Measurements from ENCODE around the gene METAP2. TPM values are rescaled to one million over a fixed set of nuclear protein-coding genes. Genes with fewer than 3 reads are reported as not detected.
A peak's percentile ranks its signal among the peaks of the same experiment; 100 is the strongest.

The METAP2 gene
- total RNA-seq, 1 donor from 2014 or later, result 81.6 TPM

DNA sequence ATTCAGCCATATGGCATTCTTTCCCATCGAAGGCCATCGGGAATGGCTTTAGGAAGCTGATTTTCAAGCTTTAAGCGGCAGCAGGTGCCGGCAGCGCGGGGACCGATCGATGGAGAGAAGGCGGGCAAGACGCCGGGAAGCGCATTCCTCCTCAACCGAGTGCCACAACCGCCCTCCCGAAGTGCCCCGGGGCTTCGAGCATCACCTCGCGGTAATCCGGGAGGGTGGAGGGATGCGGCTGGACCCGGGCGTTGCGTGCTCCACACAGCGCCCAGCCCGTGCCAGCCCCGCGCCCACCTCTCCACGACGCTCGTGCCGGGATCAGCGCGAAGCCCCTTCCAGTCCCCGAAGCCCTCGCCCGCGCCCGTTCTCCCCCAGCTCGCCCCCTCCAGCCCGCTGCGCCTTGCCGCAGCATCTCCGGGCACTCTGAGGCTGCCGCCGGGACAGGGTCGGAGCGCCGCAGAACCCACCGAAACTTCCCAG is 74.1 kb downstream of the METAP2 start:
- FAIRE-seq, result no peak

DNA sequence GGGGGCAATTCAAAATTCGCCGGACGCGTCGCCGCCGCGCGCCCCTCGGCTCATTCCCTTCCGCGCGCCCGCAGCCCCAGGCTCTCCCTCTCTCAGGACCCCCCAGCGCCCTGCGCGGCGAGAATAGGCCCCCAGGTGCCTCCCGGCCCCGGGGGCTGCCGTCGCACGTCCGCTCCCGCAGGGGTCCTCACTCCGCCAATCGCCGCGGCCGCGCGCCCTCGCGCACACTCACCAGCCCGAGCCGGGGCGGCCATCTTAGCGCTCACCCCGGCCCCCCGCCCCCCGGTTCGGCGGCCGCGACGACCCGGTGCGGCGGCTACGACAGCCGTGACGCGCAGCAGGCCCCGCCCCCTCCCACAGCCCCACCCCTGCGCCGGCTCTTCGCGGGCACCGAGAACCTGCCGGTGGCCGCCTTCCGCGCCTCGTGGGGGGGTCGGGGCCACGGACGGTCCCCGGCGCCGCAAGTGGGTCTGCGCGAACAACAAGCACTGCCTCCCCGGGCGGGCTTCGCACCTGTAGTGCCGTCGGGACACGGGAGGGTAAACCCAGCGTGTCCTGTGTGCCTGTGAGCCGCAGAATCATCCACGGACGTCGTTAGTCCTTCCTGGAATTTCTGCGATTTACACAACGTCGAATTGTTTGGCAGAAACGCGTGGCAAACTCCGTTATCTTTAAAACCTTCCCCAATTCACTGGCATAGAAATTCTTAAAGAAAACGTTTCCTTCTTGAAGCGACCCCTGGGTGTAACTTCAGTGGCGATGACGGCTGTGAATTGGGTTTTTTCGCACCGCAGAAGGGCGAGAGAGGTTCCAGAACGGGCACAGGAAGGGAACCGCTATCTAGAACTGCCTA is 74.8 kb downstream of the METAP2 start:
- Histone ChIP-seq H3K4me3 (ENCODE audit: insufficient read depth, low read depth, low read length) (peak overlapping the region; percentile 58), H3K79me2 (ENCODE audit: insufficient read depth, low read length) (no peaks in the 10 kb centered on the region), H3K9me3 (ENCODE audit: insufficient read depth, low read depth, low read length) (peaks cover 7% of the 10 kb centered on the region), H3K27ac (ENCODE audit: low read depth, low read length) (no peak overlapping the region), H4K20me1 (ENCODE audit: insufficient read depth, low read length) (no peaks in the 10 kb centered on the region), H3K9ac (ENCODE audit: low read length) (peak overlapping the region; percentile 69), H3K27me3 (ENCODE audit: insufficient read depth, low read length) (peaks cover 23% of the 10 kb centered on the region), H3K36me3 (ENCODE audit: insufficient read depth, low read length) (no peaks in the 10 kb centered on the region), H3K4me1 (ENCODE audit: insufficient read depth, low read length) (no peaks in the 10 kb centered on the region), H3K4me2 (ENCODE audit: low read length) (peak overlapping the region; percentile 82), H2AFZ (ENCODE audit: low read depth, low read length) (peak overlapping the region; percentile 90)
- DNase-seq (ENCODE audit: low read depth) (no peak), FAIRE-seq (no peak)
- H3K27me3 Mint-ChIP-seq (ENCODE audit: low read depth, unreplicated experiment), result no peaks in the 10 kb centered on the region
- H3K9me3 Mint-ChIP-seq (ENCODE audit: unreplicated experiment), result peaks cover 4% of the 10 kb centered on the region
- peak overlapping the region; percentile 88 for H3K4me3 Mint-ChIP-seq (ENCODE audit: unreplicated experiment)
- H3K36me3 Mint-ChIP-seq (ENCODE audit: low read depth, unreplicated experiment), result no peaks in the 10 kb centered on the region
- H3K27ac Mint-ChIP-seq (ENCODE audit: unreplicated experiment), result peak overlapping the region; percentile 56
- TF ChIP-seq EZH2 (IDR thresholded peaks at IDR 0.05; ENCODE audit: insufficient read depth, low read length), result peak; percentile 88
- TF ChIP-seq, protein P1, sequence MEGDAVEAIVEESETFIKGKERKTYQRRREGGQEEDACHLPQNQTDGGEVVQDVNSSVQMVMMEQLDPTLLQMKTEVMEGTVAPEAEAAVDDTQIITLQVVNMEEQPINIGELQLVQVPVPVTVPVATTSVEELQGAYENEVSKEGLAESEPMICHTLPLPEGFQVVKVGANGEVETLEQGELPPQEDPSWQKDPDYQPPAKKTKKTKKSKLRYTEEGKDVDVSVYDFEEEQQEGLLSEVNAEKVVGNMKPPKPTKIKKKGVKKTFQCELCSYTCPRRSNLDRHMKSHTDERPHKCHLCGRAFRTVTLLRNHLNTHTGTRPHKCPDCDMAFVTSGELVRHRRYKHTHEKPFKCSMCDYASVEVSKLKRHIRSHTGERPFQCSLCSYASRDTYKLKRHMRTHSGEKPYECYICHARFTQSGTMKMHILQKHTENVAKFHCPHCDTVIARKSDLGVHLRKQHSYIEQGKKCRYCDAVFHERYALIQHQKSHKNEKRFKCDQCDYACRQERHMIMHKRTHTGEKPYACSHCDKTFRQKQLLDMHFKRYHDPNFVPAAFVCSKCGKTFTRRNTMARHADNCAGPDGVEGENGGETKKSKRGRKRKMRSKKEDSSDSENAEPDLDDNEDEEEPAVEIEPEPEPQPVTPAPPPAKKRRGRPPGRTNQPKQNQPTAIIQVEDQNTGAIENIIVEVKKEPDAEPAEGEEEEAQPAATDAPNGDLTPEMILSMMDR (IDR thresholded peaks at IDR 0.05; ENCODE audit: insufficient read depth, low read depth, low read length), result no peak
- peaks cover 21% of the 10 kb centered on the region for H3K4me1 Mint-ChIP-seq (ENCODE audit: low read depth, unreplicated experiment)

More for the DNA sequence above, 74.1 kb downstream of the METAP2 start:
- peak overlapping the region; percentile 89 for H2AFZ ChIP-seq (ENCODE audit: low read depth, low read length)
- H3K4me3 Mint-ChIP-seq (ENCODE audit: unreplicated experiment), result peak overlapping the region; percentile 88
- no peaks in the 10 kb centered on the region for H4K20me1 ChIP-seq (ENCODE audit: insufficient read depth, low read length)
- peak; percentile 2 for DNase-seq (ENCODE audit: low read depth)
- TF ChIP-seq, protein P1 (IDR thresholded peaks at IDR 0.05; ENCODE audit: insufficient read depth, low read depth, low read length), result no peak
- TF ChIP-seq EZH2 (IDR thresholded peaks at IDR 0.05; ENCODE audit: insufficient read depth, low read length), result no peak
- H3K4me2 ChIP-seq (ENCODE audit: low read length), result peak overlapping the region; percentile 82
- H3K4me1 ChIP-seq (ENCODE audit: insufficient read depth, low read length), result no peaks in the 10 kb centered on the region
- H3K27ac ChIP-seq (ENCODE audit: low read depth, low read length), result no peak overlapping the region
- H3K9ac ChIP-seq (ENCODE audit: low read length), result peak overlapping the region; percentile 69
- H3K27me3 Mint-ChIP-seq (ENCODE audit: low read depth, unreplicated experiment), result no peaks in the 10 kb centered on the region
- no peaks in the 10 kb centered on the region for H3K36me3 ChIP-seq (ENCODE audit: insufficient read depth, low read length)
- H3K9me3 Mint-ChIP-seq (ENCODE audit: unreplicated experiment), result peaks cover 4% of the 10 kb centered on the region
- H3K27me3 ChIP-seq (ENCODE audit: insufficient read depth, low read length), result peaks cover 23% of the 10 kb centered on the region
- H3K4me1 Mint-ChIP-seq (ENCODE audit: low read depth, unreplicated experiment), result peaks cover 19% of the 10 kb centered on the region
- peak overlapping the region; percentile 58 for H3K4me3 ChIP-seq (ENCODE audit: insufficient read depth, low read depth, low read length)
- H3K79me2 ChIP-seq (ENCODE audit: insufficient read depth, low read length), result no peaks in the 10 kb centered on the region
- H3K36me3 Mint-ChIP-seq (ENCODE audit: low read depth, unreplicated experiment), result no peaks in the 10 kb centered on the region
- H3K9me3 ChIP-seq (ENCODE audit: insufficient read depth, low read depth, low read length), result peaks cover 7% of the 10 kb centered on the region
- peak overlapping the region; percentile 47 for H3K27ac Mint-ChIP-seq (ENCODE audit: unreplicated experiment)

Data from astrocyte (in vitro differentiated cells and primary cell).